ENCODE measurements around the gene KCNA10.

The KCNA10 gene

DNA sequence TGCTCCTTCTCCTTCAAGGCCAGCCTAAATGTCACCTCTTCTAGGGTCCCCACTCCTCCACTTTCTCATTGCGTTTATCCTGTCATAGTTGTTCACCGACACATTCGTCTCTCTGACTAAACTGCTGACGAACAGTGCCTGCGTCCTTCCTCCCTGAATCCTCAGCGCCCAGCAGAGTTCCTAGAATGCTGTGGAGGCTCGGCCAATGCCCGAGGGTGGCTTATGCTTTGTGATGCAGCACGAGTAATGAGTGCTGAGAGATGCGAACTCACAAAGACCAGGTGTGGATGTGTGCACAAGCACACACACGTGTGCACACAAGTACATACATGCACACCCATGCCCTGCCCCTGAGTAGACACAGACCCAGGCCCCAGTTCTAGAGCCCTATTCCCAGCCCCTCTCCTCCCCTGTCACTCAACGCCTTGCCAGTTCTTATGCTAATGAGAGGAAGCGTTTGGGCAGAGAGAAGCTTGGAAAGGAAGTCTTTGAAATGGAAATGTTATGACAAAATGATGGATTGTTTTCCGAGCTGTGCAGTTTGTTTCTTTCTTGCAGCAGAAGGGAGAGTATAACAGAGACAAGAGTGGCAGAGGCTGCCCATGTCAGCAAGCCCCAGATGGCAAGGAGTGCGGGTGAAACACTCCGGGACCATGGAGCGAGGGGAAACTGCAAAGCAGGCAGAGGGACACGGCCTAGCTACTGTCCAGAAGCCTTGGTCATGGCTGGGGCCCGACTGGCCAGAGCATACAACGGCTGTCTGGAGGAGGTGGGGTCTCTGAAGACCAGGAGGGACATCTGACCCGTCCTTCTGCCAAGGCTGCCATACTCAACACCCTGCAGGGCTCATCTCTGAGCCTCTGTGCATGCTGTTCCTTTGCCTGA, 24.2 kb downstream of the KCNA10 start:
- no peak for DNase-seq

DNA sequence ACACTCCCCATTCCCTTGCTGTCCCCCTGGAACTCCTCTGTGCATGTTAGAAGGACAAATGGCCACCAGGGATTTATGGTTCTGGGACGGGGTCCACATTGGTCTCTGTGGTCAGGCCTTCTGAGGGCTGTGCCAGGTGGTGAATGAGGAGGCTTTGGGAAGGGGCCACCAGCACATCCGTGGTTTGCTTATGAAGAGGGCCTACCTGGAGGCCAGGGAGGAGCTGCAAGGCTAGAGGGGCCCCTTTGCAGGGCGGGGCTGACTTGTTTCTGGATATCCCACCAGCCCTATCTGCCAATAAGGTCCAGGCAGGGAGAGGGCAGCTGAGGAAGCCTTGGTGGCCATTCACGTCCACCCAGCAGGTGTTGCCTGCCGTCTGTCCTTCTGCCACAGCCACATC, 24.9 kb downstream of the KCNA10 start:
- no peak for DNase-seq

DNA sequence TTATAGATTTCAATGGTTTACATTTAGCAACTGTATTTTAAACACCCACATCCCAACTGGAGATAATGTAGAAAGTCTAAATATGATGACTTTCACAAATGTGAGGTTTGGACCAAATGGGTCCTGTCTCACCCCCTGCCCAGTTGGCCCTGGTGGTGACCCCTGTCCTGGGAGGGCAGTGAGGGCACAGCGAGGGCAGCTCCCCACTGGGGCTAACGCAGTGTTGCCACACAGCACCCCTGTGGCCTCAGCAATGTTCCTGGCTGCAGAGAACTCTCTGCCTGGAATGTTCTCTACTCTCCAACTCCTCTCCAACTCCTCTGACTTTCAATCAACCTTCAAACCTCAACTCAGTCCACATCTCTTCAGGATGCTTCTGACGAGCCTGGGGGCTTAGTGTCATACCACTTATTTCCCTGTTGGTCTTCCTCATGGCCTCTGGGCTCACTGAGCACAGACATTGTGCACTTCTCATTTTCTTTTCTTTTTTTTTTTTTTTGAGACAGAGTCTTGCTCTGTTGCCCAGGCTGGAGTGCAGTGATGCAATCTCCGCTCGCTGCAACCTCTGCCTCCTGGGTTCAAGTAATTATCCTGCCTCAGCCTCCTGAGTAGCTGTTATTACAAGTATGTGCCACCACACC, 25.8 kb downstream of the KCNA10 start:
- no peak for DNase-seq

DNA sequence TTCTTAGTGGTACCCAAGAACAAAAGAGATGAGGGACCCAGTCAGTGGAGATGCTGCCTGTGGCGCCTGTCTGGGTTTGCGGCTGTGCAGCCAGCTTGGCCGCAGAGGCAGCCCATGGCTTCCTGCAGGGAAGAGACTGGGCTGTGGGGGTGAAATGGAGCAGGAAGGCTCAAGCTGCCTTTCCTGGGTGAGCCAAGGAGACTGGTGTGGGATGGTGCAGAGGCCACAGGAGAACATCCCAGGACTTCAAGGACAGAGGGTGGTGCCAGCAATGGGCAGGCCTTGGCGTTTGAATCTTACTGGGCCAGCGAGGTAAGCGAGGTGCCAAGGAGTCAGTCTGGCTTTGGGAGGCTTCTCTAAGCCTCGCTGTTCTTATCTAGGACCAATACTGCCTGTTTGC, 26.4 kb downstream of the KCNA10 start:
- no peak for DNase-seq

GRCh38 chr1:110490791-110491451, 28.1 kb downstream of the KCNA10 start:
- no peak for DNase-seq

DNA sequence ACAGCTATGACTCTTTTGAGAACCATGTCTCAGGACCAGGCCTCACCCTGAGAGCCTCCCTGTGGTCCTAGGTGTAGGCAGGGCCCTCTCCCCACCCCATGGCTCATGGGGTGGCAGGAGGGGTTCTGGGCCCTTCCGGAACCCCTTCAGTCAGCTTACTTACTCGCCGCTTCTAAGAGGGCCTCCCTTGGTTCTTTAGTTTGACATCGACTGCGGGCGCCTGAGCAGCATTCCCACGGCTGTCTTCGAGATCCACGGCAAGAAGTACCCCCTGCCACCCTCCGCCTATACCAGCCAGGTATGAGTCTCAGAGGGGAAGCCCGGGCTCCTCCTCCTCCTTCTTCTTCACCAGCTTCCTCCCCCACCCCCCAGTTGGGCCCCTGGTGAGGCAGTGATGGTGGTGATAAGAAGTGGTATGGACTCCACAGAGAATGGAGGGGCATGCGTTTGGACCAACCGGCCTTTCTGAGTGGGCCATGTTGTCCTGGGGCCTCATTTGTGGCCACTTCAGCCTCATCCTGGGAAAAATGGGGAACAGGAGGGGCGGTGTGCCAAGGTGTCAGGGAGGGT, 28.9 kb downstream of the KCNA10 start:
- DNase-seq, result no peak

GRCh38 chr1:110489406-110489805, 29.6 kb downstream of the KCNA10 start:
- DNase-seq, result no peak

- DNase-seq, result no peak
Measured at GRCh38 chr1:110488867-110489266, 30.1 kb downstream of the KCNA10 start.

DNA sequence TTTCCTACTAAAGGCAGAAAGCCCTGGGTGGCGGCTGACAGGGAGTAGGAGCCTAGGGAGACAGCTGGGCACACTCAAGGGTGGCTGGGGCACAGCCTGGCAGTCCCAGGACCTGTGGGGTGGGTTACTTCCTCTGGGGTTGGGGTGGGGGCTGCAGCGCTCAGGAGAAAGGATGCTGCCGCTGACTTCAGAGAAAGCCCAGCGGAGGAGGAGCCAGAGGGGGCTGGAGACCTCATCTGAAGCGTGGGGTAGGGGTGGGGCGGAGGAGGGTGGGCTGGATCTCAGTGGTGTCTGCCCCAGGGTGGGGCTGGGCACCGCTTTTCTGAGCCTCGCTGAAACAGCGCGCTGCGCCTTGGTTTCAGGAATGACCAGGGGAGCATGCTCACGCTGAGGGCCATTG, 30.8 kb downstream of the KCNA10 start:
- no peak for DNase-seq

GRCh38 chr1:110487726-110488125, 31.2 kb downstream of the KCNA10 start:
- DNase-seq, result no peak

- DNase-seq, result no peak
Measured at GRCh38 chr1:110485725-110486124, 33.2 kb downstream of the KCNA10 start.

DNA sequence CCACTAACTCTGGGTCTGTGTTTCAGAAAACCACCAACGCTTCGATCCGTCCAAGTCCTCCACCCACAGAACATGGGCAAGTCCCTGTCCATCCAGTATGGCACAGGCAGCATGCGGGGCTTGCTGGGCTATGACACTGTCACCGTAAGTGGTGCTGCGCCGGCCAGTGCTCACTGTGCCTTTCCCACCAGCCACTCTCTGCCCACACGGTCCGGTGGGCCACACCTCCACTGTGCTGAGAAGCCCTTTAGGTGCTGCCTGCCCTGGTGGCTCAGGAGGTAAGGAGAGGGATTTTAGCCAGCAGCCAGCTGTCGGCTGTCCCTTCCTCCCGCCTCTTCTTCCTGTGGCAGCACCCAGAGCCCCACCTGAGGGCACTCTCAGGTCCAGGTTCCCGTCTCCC, 34.2 kb downstream of the KCNA10 start:
- DNase-seq, result no peak

- DNase-seq, result no peak
Measured at GRCh38 chr1:110483308-110483685, 35.7 kb downstream of the KCNA10 start.

DNA sequence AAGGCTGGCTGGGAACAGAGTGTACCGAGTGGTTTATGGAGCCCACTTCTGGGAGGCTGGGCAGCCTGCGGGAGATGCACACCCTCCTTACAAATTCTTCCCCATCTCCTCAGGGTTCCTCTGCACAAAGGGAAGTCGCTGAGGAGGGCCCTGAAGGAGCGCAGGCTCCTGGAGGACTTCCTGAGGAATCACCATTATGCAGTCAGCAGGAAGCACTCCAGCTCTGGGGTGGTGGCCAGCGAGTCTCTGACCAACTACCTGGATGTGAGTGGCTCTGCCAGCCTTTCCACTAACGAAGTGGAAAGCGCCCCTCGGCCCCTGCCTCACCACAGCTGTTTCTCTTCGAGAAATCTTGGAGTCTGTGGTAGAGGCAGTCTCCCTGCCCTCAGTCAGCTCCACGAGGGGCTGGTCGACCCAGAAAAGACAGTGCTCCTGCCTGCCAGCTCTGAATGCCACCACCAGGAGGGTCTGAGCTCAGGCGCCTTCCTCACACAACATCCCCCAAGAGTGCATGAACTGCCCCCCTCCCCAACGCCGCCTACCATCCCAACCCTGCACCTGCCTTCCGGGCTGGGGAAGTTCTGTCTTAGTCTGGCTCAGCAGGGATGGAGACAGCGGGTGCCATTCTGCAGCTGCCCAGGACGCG, 36.2 kb downstream of the KCNA10 start:
- no peak for DNase-seq

DNA sequence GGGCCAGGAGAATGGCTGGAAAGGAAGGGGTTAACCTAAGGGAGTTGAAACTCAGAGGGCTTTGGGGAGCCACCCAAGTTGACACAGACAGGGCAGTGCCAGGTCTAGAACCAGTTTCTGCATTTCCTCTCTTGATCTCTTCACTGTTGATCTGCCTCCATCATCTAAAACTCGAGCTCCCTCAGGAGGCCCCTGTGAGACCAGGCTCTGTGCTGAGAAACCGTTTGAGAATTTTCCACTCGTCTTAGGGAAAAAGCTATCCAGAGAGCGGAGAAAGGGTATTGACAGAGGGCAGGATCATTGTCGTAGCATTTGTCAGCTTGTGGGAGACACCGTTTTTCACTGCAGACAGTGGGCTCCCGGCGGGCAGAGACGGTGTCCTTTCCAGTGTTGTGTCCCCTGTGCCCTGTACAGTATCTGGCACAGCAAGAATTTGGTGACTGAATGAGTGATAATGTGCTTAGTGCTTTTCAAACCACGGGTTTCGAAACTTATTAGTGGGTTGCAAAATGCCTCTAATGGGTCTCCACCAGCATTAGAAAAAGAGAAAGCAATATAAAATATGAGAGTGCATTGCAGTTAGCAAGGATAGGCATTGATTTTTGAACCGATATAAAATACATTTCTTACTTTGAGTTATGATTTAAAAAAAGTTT, 36.9 kb downstream of the KCNA10 start:
- DNase-seq, result no peak

- DNase-seq, result no peak
Measured at GRCh38 chr1:110480356-110481096, 38.4 kb downstream of the KCNA10 start.

- DNase-seq, result no peak
Measured at GRCh38 chr1:110478886-110479285, 40.1 kb downstream of the KCNA10 start.

DNA sequence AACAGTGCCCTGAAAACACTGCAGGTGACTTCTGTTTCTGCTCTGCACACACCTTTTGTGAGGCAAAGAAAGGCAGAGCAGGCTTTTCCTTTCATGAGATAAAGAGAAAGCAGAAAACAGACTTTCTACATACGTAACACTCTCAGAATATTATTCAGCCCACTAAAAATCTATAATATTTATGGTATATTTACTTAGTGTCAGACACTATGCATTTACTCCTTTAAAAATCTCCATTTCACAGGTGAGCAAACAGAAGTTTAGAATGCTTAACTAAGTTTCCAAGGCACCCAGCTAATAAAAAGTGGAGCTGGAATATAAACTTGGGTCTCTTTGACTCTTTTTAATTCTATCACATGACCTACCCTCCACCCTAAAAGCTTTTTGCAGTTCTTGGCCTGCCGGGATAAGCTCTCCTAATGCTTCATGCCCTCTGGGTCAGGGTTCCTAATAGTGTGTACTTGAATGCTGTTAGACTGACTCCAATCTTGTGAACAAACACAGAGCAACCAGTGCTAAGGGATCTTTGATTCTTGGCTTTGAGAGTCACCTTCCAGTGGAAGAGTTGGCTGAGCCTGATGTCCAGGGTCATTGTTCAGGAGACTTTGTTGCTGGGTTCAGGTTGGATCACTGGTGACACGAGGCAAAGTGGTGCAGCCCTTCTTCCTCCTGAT, 40.9 kb downstream of the KCNA10 start:
- DNase-seq, result no peak

DNA sequence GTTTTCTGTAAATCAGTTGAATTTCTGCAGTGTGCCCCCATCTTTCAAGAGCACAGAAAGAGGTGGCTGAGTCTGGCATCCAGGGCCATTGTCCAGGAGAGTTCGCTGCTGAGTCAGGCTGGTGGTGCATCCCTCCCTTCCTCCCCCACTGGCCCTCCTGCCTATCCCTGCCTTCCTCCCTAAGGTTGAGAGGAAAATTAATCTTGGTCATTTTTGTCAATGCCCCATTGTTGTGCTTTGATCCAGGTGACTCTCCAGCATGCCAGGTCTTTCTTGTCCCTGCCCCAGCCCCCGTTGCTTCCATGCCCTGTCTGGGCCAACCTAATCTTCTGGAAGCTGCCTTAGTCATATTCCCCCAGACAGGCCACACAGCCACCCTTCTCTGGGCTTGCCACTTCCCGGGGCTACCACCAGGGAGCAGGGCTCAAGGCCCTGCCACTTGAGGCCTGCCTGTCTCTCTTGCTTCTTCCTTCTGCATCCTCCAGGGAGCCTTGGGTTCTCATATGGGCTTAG, 41.5 kb downstream of the KCNA10 start:
- DNase-seq, result no peak

GRCh38 chr1:110477041-110477440, 41.9 kb downstream of the KCNA10 start:
- no peak for DNase-seq
